Peyer's patch (tissue), 4 donors: Measurements from ENCODE around the gene PLEKHH1. TPM values are rescaled to one million over a fixed set of nuclear protein-coding genes. Genes with fewer than 3 reads are reported as not detected.

Source experiments
- DNase-seq, 3 donors: peaks; one replicate each; pipeline ENCODE4 v3.0.0-alpha.2; 2017 to 2019
- H3K27ac ChIP-seq, 4 donors: fragments of 200-600 bp; sonication (generic); one replicate each; pipeline ENCODE4 v1.5.1; 2016 to 2019
- H3K27me3 ChIP-seq, 2 donors: fragments of 200-600 bp; sonication (generic); one replicate each; pipeline ENCODE4 v1.5.1; 2019
- H3K36me3 ChIP-seq, 3 donors: fragments of 200-600 bp; sonication (generic); one replicate each; pipeline ENCODE4 v1.5.1; 2016 to 2019
- H3K4me1 ChIP-seq, 4 donors: fragments of 200-600 bp; sonication (generic); one replicate each; pipeline ENCODE4 v1.5.1; 2016 to 2019
- H3K4me3 ChIP-seq, 4 donors: fragments of 200-600 bp; sonication (generic); 1 replicate in 3 of 4; 2 replicates in 1 of 4; pipeline ENCODE4 v1.5.1; 2016 to 2019; ENCODE audit warnings: mild to moderate bottlenecking in 1 of 4
- H3K9me3 ChIP-seq, 4 donors: fragments of 200-600 bp; sonication (generic); one replicate each; pipeline ENCODE4 v1.5.1; 2016 to 2019; ENCODE audit warnings: mild to moderate bottlenecking in 1 of 4
- POLR2A ChIP-seq, 2 donors: fragments of 450-650 bp; IDR thresholded peaks; one replicate each; pipeline ENCODE4 v1.5.1; 2017; ENCODE audit warnings: antibody characterized with exemption in 2 of 2, mild to moderate bottlenecking in 2 of 2, moderate library complexity in 2 of 2
- total RNA-seq, 4 donors: library from RNA; depleted of rRNA; stranded (reverse); fragments of >200 nt; gene quantifications; one replicate each; pipeline ENCODE4 v1.1.0, GENCODE V29; 2016
- TF ChIP-seq, protein P1 (sequence below), 6 experiments: fragments of 450-650 bp in 4 of 6; fragments of 200-600 bp in 2 of 6; sonication (generic) in 1 of 6; IDR thresholded peaks; one replicate each; pipeline ENCODE4 v1.5.1; 2017 to 2019; ENCODE audit warnings: antibody characterized with exemption in 6 of 6, mild to moderate bottlenecking in 3 of 6, moderate library complexity in 1 of 6

The PLEKHH1 gene
- total RNA-seq, 4 donors from 2014 or later = 68.5 to 142 (median 92.0) TPM

DNA sequence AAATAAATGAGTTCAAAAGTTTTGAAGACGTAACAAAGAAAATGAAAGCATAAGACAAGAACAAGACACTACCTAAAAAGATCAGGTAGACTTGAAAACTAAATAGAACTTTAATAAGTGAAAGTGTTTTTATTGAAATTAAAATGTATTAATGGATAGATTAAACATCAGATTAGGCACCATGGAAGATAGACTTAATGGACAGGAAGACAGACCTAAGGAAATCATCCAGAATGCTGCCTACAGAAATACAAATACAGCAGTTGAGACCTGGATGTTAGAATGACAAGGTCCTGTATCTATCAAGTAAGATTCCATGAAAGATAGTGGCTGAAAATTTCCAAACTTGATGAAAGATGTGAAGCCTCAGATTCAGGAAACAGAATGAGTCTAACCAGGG lies 11.5 kb downstream of the PLEKHH1 start:
- Histone ChIP-seq H3K9me3 (no peaks in the 10 kb centered on the region), H3K27me3 (no peaks in the 10 kb centered on the region), H3K4me1 (peaks cover 0 to 6% (median 0%) of the 10 kb centered on the region in 4 donors), H3K4me3 (no peak overlapping the region), H3K27ac (no peak overlapping the region), H3K36me3 (no peaks in the 10 kb centered on the region)
- no peak for DNase-seq
- TF ChIP-seq POLR2A (IDR thresholded peaks at IDR 0.05) = no peak
- TF ChIP-seq, protein P1, sequence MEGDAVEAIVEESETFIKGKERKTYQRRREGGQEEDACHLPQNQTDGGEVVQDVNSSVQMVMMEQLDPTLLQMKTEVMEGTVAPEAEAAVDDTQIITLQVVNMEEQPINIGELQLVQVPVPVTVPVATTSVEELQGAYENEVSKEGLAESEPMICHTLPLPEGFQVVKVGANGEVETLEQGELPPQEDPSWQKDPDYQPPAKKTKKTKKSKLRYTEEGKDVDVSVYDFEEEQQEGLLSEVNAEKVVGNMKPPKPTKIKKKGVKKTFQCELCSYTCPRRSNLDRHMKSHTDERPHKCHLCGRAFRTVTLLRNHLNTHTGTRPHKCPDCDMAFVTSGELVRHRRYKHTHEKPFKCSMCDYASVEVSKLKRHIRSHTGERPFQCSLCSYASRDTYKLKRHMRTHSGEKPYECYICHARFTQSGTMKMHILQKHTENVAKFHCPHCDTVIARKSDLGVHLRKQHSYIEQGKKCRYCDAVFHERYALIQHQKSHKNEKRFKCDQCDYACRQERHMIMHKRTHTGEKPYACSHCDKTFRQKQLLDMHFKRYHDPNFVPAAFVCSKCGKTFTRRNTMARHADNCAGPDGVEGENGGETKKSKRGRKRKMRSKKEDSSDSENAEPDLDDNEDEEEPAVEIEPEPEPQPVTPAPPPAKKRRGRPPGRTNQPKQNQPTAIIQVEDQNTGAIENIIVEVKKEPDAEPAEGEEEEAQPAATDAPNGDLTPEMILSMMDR (IDR thresholded peaks at IDR 0.05) = no peak

DNA sequence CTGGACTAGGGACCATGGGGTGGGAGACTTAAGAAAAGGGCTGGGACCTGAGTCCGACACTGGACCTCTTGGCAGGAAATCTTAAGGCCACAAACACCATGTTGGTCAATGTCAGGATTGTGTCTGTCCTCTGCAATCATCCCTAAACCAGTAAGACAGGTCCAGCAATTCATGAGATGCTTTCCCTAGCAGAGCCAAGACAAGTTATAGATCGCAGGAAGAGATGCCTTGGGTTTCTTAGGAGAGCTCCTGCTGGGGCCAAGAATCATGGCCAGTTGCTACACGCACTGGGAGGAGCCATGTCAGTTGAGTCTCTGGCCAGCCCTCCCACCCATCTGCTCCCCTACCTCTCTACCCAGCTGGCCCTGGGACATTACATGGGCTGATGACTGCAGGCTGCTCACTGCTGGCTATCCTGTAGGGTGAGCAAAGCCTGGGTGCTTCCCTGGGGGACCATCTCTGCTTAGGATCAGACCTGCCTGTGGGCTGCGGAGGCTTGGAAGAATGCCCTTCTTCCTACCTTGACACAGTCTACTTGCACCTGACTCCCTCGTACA lies 14.2 kb downstream of the PLEKHH1 start:
- no peak for TF ChIP-seq POLR2A (IDR thresholded peaks at IDR 0.05)
- H3K27ac ChIP-seq = no peak overlapping the region
- DNase-seq = peak in 1 of 3 donors; percentile 35
- H3K4me1 ChIP-seq = peaks cover 0 to 4% (median 0%) of the 10 kb centered on the region in 4 donors
- no peaks in the 10 kb centered on the region for H3K36me3 ChIP-seq
- H3K27me3 ChIP-seq = no peaks in the 10 kb centered on the region
- no peaks in the 10 kb centered on the region for H3K9me3 ChIP-seq
- no peak overlapping the region for H3K4me3 ChIP-seq

DNA sequence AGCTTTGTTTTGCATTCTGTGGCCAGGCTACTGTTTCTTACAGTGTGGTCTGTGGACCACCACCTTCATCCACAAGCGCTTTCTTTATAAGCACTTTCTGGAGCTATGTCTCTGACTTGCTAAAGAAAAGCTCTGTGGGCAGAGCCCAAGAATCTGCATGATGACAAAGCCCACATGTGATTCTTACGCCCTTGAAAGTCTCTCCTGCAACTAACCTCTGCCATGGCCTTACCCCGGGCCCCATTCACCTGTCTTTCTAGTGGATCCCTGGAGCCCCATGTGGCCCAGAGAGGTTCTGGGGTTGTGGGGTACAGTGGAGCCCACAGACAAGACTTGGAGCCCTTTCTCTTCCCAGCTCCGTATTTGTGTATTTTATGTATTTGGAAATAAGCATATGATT lies 16.6 kb downstream of the PLEKHH1 start:
- no peaks in the 10 kb centered on the region for H3K36me3 ChIP-seq
- no peak for TF ChIP-seq POLR2A (IDR thresholded peaks at IDR 0.05)
- TF ChIP-seq, protein P1 (IDR thresholded peaks at IDR 0.05) = no peak
- H3K9me3 ChIP-seq = no peaks in the 10 kb centered on the region
- no peak overlapping the region for H3K4me3 ChIP-seq
- H3K4me1 ChIP-seq = no peaks in the 10 kb centered on the region
- no peak overlapping the region for H3K27ac ChIP-seq
- DNase-seq = peak in 1 of 3 donors; percentile 9
- no peaks in the 10 kb centered on the region for H3K27me3 ChIP-seq

DNA sequence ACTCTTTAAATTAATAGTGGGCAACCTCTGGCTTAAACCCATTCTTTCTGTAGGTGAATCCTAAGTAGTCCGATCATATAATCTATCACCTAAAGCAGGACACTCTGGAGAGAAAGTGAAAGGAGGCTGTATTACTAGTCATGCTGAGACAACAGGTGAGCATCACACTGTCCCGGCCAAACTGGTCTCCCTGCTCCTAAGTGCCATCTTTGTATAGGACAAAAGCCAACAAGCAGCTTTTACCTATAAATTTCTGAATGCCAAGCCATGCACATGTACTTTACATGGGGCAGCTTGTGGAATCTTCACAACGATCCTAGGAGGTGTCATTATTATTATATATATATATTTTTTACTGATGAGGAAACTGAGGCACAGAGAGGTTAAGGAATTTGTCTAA lies 18.0 kb downstream of the PLEKHH1 start:
- H3K27me3 ChIP-seq = no peaks in the 10 kb centered on the region

DNA sequence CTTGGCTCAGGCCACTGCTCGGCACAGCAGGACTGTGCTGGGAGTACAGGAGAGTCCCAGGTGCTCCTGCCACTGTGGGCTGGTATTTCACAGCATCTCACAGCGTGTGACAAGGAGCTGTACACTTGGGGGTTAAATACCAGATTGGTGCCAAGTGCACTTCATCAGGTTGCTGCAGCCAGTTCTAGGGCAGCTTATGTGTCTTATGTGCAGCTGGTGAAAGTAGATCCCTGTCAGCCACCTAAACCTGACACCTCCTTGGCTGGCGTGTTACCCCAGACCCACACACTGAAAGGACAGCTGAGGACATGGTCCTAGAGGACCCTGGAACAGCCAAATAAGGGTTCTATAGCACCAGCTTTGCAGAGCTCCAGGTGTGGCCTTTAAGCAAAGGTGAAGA lies 18.9 kb downstream of the PLEKHH1 start:
- Histone ChIP-seq H3K9me3 (no peaks in the 10 kb centered on the region), H3K27ac (no peak overlapping the region), H3K36me3 (no peaks in the 10 kb centered on the region), H3K4me3 (no peak overlapping the region), H3K27me3 (no peaks in the 10 kb centered on the region), H3K4me1 (no peaks in the 10 kb centered on the region)
- TF ChIP-seq POLR2A (IDR thresholded peaks at IDR 0.05) = no peak
- peak in 1 of 3 donors; percentile 15 for DNase-seq

More for the DNA sequence above, 18.0 kb downstream of the PLEKHH1 start:
- no peak for TF ChIP-seq POLR2A (IDR thresholded peaks at IDR 0.05)
- TF ChIP-seq, protein P1 (IDR thresholded peaks at IDR 0.05) = no peak
- Histone ChIP-seq H3K4me3 (no peak overlapping the region), H3K36me3 (no peaks in the 10 kb centered on the region), H3K4me1 (no peaks in the 10 kb centered on the region), H3K9me3 (no peaks in the 10 kb centered on the region), H3K27ac (no peak overlapping the region)
- DNase-seq = peak in 1 of 3 donors; percentile 5

DNA sequence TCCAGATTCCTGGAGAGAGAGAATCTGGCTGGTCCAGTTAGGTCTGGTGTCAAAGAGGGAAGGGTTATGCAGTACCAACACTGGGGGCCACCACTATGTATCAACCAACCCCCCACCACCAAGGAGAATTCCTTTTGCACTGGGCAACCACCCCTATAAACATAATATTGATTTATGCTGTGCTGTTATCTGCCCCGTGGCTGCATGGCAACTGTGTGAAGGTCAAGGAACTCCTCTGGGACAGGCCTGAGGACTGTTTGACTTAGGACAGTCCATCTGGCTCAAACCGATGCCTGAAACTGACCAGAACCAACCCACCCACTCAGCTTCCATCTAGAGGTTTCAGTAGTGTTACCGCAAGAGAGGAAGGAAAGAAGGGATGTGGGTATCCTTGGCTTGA lies 20.5 kb downstream of the PLEKHH1 start:
- TF ChIP-seq, protein P1 (IDR thresholded peaks at IDR 0.05) = no peak
- no peak for TF ChIP-seq POLR2A (IDR thresholded peaks at IDR 0.05)
- Histone ChIP-seq H3K4me1 (no peaks in the 10 kb centered on the region), H3K9me3 (no peaks in the 10 kb centered on the region), H3K27ac (no peak overlapping the region), H3K4me3 (no peak overlapping the region), H3K36me3 (no peaks in the 10 kb centered on the region), H3K27me3 (no peaks in the 10 kb centered on the region)
- peak in 1 of 3 donors; percentile 5 for DNase-seq

DNA sequence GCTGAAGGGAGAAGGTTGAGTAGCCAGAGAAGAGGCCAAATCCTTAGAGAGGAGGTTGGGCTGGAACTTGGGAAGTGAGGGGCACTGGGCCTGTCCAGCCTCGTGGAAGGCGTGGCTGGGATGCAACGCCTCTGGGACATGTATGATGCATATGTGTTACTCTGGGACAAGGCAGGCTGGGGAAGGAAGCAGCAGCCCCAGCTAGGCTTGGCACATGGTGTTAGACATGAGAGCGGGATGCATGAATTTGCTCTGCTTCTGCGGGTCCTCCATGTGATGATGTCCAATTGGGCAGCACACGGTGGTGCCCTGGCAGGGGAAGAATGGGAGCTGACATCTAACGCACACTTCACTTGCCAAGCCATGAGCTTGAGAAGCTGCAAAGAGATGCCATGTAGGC lies 21.3 kb downstream of the PLEKHH1 start:
- Histone ChIP-seq H3K27me3 (no peaks in the 10 kb centered on the region), H3K9me3 (no peaks in the 10 kb centered on the region), H3K4me3 (no peak overlapping the region), H3K36me3 (no peaks in the 10 kb centered on the region), H3K27ac (no peak overlapping the region), H3K4me1 (no peaks in the 10 kb centered on the region)
- DNase-seq = peak in 1 of 3 donors; percentile 21
- TF ChIP-seq POLR2A (IDR thresholded peaks at IDR 0.05) = no peak
- TF ChIP-seq, protein P1 (IDR thresholded peaks at IDR 0.05) = no peak
